Activated CD4-positive, alpha-beta T cell treated with anti-CD3 and anti-CD28 coated beads for 36 hours (primary cell): ENCODE data around the gene THBS3. TPM values are rescaled to one million over a fixed set of nuclear protein-coding genes. Genes with fewer than 3 reads are reported as not detected.
A peak's percentile ranks its signal among the peaks of the same experiment; 100 is the strongest.

Source experiments
- ATAC-seq: fragments of 200-7000 bp; cut with Tn5 transposase; one replicate; pipeline ENCODE4 v1.10.0; 2021; ENCODE audit warnings: mild to moderate bottlenecking, moderate library complexity
- CTCF ChIA-PET: fragments of 350-600 bp; sonication (Branson Sonifier 250); formaldehyde crosslinking; loops from one replicate; lab custom pipeline; 2021; ENCODE audit warnings: antibody characterized with exemption; lab: Charles Lee
- POLR2A ChIA-PET: fragments of 350-600 bp; sonication (Branson Sonifier 250); formaldehyde crosslinking; loops from one replicate; lab custom pipeline; 2021; ENCODE audit warnings: antibody characterized with exemption, inconsistent platforms; lab: Charles Lee
- DNase-seq: peaks from one replicate; pipeline ENCODE4 v3.0.0-alpha.2; 2020
- H3K27ac Mint-ChIP-seq: one replicate; pipeline ENCODE4 v1.8.0; 2021; ENCODE audit warnings: mixed read lengths
- H3K27me3 Mint-ChIP-seq: one replicate; pipeline ENCODE4 v1.8.0; 2021; ENCODE audit warnings: mixed read lengths
- H3K36me3 Mint-ChIP-seq: one replicate; pipeline ENCODE4 v1.8.0; 2021; ENCODE audit warnings: low read depth, mixed read lengths
- H3K4me1 Mint-ChIP-seq: one replicate; pipeline ENCODE4 v1.8.0; 2021; ENCODE audit warnings: mixed read lengths
- H3K4me3 Mint-ChIP-seq: one replicate; pipeline ENCODE4 v1.8.0; 2021; ENCODE audit warnings: mild to moderate bottlenecking, moderate library complexity, mixed read lengths
- H3K9me3 Mint-ChIP-seq: one replicate; pipeline ENCODE4 v1.8.0; 2021; ENCODE audit warnings: low read depth, mixed read lengths
- intact Hi-C, 2 experiments: fragments of 100-400 bp; cut with DNase I in 1 of 2; cut with micrococcal nuclease in 1 of 2; formaldehyde crosslinking; loops; one replicate each; pipeline versions ENCODE4 v1.14.2 to v1.15.1; 2022 to 2024; cut with DNase I, micrococcal nuclease
- total RNA-seq, 2 experiments: library from RNA; stranded (reverse); gene quantifications; one replicate each; pipeline ENCODE4 v1.2.3, GENCODE V29; 2021

Gene THBS3
- total RNA-seq = 10 to 100 TPM; 12.8 to 13.7 TPM

DNA sequence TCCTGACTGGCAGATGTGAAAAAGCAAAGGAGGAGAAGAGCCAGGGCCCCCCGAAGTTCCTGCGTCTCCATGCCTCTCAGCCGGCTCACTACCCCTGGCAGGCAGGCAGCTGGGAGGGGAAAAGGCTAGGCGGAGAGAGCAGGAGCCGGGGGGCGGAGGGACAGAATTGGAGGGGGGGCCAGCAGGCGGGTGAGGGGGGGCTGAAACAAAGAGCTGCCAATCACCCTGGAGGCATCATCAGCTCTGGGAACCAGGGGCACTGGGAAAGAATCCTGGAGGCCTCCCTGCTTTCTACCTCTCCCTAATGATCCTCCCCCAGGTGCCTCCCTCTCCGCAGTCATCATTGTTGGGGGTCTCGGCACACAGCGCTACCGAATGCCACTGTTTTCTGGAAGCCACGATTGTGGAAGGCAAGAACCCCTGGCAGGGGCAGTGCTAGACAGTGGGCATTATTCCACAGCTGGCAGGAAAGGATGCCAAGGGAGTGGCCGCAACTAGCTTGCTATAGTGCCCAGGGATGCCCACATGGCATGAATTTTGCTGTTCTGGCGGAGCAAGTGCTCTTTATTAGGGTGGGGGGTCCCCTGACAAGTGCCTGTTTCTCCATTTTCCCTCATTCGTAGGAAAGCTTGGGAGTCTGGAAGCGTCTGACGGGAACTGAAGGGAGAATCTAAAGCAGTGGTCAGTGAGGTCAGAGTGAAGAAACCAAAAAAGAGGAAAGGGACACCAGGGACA is at the start of gene THBS3:
Gene THBS3 (minus strand): TSS at position 92 of the 735 bp plus-strand sequence. CDS start 21 bp downstream, at position 71.
- Mint-ChIP-seq H3K36me3 (peaks cover 3% of the 10 kb centered on the region), H3K27me3 (no peaks in the 10 kb centered on the region), H3K27ac (peak within 1 kb of the TSS; percentile 86), H3K4me3 (peak within 1 kb of the TSS; percentile 89), H3K9me3 (no peaks in the 10 kb centered on the region), H3K4me1 (peaks cover 29% of the 10 kb centered on the region)
- POLR2A ChIA-PET = interaction anchor here (1.0 kb wide), 1 partner anchor 15 kb away, joined by 3 read pairs; no protein-coding TSS in a partner anchor
- DNase-seq = peak; percentile 21
- intact Hi-C loops = loop anchor here (1.0 to 5.0 kb wide), 9 partner anchors 13 to 385 kb away; partner anchors contain the start of genes FDPS (in 1 of the 2) and RUSC1 (in 1 of the 2)
- CTCF ChIA-PET = interaction anchor here (0.7 to 3.8 kb wide), 15 partner anchors 10 to 858 kb away, joined by 3 to 20 read pairs (median 4); partner anchors contain the start of genes FDPS and SLC50A1
- no peak for ATAC-seq

DNA sequence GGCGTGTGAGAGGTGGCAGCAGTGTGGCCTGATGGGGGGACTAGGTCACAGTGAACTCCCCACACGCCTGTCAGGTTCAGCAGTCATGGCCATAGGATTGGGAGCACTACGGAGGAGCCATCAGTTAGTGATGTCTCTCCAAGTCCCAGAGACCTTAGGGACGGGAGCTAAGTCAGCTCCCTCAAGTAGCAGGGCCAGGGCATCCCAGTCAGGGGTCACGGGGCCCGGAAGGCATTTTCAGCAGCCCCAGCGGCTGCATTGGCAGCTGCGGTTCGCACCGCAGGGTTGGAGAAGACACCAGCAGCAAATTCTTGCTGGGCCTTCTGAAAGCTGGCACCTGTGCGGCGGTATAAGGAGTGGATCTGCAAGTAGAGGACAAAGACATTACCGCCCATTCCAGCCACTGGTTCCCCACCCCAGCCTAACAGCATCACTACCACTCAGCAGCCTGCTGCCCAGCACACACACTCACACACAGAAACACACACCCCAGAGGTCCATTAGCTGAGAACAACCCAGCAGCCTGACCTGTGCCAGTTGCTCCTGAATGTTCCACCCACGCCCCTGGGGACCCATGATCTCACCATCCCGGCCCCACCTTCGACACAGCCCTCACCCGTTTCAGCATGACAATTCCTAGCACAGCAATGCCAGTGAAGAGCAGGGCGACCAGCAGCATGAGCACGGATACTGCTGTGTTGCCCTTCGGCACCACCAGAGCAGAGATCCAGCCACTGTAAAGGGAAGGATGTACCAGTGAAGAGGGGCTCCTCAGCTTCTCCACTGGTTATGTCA is 48.6 kb upstream of the THBS3 start:
- Mint-ChIP-seq H3K9me3 (no peaks in the 10 kb centered on the region), H3K36me3 (peaks cover 33% of the 10 kb centered on the region), H3K27ac (peak overlapping the region; percentile 76), H3K4me1 (peaks cover 34% of the 10 kb centered on the region), H3K4me3 (peak overlapping the region; percentile 73), H3K27me3 (no peaks in the 10 kb centered on the region)
- no peak for ATAC-seq
- CTCF ChIA-PET = interaction anchor here (0.7 to 1.1 kb wide), 2 partner anchors 31 to 331 kb away, joined by 3 read pairs; no protein-coding TSS in a partner anchor
- intact Hi-C loops = no loop called here
- no peak for DNase-seq
- POLR2A ChIA-PET = interaction anchor here (1.3 kb wide), 2 partner anchors 16 to 17 kb away, joined by 3 read pairs; partner anchors contain the start of gene CLK2

DNA sequence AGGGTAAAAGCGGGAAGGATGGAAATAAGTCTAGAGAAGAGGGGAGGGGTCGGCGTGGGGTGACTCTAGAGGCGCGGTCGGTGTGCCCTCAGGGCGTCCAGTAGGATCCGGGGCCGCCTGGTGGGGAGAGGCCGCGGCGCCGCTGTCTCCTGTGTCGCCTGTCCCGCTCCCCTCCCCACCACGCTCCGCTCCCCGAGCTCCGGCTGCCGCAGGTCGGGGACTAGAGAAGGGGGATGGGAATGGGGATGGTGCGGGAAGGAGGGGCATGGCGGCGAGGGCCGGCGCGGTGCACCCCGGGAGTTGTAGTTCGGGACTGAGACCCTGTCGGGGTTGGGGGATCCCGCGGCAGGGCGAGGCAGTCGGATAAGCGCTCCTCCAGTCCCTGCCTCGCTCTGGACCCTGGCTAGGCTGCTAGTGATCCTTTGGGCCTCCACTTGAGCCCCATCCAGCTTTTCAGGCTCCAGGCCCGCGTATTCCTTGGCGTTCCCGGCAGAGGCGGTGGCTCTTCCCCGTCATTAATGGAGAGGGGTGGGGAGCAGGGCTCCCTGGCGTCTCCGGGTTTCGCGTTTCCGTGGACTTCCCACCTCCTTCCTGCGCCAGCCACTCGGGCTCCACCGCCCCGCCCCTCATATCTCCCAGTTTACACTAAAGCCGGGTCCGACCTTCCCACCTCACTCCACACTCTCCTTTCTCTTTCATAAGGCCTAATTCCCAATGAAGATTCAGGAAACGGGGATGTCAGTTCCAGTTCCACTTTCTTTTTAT is 47.7 kb upstream of the THBS3 start, which contains the start of gene ENTREP3:
Gene ENTREP3 (minus strand): TSS at position 241 of the 765 bp plus-strand sequence. CDS start 606 bp downstream, outside the sequence.
- DNase-seq (peak; percentile 90), ATAC-seq (peak; percentile 82)
- Mint-ChIP-seq H3K36me3 (peaks cover 30% of the 10 kb centered on the region), H3K27me3 (no peaks in the 10 kb centered on the region), H3K4me3 (peak within 1 kb of the TSS; percentile 73), H3K9me3 (no peaks in the 10 kb centered on the region), H3K27ac (peak within 1 kb of the TSS; percentile 76), H3K4me1 (peaks cover 31% of the 10 kb centered on the region)
- ChIA-PET CTCF (interaction anchor here (0.9 to 1.1 kb wide), 3 partner anchors 30 to 210 kb away, joined by 3 to 4 read pairs (median 3); no protein-coding TSS in a partner anchor), POLR2A (interaction anchor here (0.6 to 1.3 kb wide), 4 partner anchors 15 to 100 kb away, joined by 3 read pairs; partner anchors contain the start of gene CLK2)
- intact Hi-C loops = loop anchor here in 1 of 2 experiments (1.0 kb wide), 4 partner anchors 18 to 69 kb away; partner anchors contain the start of genes CLK2, FDPS and HCN3

DNA sequence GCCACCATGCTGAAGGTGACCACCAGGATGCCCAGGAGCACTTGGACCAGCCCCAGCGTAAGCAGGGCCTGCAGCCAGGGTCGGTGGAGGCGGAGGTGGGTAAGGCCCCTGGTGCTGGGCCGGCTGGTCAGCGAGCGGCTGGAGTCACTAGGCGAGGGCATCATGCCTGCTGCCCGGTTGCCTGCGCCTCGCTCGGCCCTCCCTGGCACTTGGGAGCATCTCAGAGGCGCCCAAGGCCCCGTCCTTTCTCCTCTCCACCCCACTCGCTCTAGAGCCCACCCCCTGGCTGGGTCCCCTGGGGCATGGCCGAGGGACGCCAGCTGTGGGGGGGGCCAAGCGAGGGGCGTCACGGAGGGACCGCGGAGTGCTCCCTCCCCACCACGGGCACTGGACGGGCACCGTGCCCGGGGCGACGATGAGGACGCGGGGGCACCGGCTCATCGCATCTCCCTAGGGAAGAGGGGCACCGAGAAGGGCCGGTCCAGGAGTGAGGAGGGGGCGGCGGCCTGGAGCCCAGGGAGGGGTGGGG is 47.1 kb upstream of the THBS3 start:
- Mint-ChIP-seq H3K4me1 (peaks cover 26% of the 10 kb centered on the region), H3K36me3 (peaks cover 24% of the 10 kb centered on the region), H3K27ac (peak overlapping the region; percentile 64), H3K4me3 (peak overlapping the region; percentile 73), H3K27me3 (no peaks in the 10 kb centered on the region), H3K9me3 (no peaks in the 10 kb centered on the region)
- intact Hi-C loops = loop anchor here in 1 of 2 experiments (1.0 kb wide), 4 partner anchors 19 to 70 kb away; partner anchors contain the start of genes CLK2, FDPS and HCN3
- ChIA-PET CTCF (interaction anchor here (0.9 to 1.1 kb wide), 3 partner anchors 29 to 210 kb away, joined by 3 to 4 read pairs (median 3); no protein-coding TSS in a partner anchor), POLR2A (interaction anchor here (0.6 to 1.3 kb wide), 2 partner anchors 15 to 100 kb away, joined by 3 read pairs; no protein-coding TSS in a partner anchor)
- ATAC-seq (no peak), DNase-seq (no peak)

DNA sequence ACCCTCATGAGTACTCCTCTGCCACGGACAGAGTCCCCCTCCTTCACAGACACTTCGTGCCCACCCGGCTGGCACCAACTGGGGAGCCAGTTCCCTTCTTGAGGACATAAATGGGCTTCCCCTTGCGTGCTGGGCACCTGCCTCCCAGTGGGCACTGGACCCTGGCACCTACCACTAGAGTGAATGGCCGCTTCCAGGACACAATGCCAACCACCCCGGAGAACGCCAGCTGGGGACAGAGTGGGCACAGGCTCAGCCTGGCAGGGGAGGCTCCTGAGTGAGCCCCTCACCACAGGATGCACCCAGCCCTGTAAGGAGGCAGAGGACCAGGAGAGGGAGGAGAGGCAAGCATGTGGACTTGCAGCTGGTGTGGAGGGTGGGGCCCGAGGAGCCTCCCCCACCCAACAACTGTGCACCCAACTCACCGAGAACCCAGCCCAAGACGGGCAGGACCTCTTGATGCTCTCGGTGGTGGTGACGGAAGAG is 46.6 kb upstream of the THBS3 start:
- H3K27ac Mint-ChIP-seq = peak overlapping the region; percentile 64
- H3K27me3 Mint-ChIP-seq = no peaks in the 10 kb centered on the region
- peak overlapping the region; percentile 73 for H3K4me3 Mint-ChIP-seq
- peaks cover 22% of the 10 kb centered on the region for H3K36me3 Mint-ChIP-seq
- intact Hi-C loops = no loop called here
- peaks cover 26% of the 10 kb centered on the region for H3K4me1 Mint-ChIP-seq
- ChIA-PET POLR2A (no interaction called here), CTCF (no interaction called here)
- ATAC-seq = no peak
- no peaks in the 10 kb centered on the region for H3K9me3 Mint-ChIP-seq
- no peak for DNase-seq

DNA sequence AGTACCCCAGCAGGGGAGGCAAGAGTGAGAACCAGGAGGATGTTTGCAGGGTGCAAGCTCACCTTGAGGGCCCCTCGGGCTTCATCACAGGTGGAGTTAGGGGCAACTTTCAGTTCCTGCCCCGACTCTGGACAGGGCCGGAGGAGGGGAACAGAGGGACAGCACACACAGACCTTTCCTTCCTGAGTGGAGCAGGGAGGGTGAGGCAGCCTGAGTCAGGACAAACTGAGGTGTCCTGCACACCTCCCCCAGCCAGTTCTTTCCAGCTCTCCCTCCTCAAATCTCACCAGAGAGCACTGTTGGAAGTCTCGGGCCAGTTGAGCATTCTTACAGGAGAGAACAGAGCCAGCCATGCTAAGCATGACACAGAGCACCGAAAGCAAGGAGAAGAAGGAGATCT is 46.1 kb upstream of the THBS3 start:
- no peaks in the 10 kb centered on the region for H3K27me3 Mint-ChIP-seq
- intact Hi-C loops = no loop called here

DNA sequence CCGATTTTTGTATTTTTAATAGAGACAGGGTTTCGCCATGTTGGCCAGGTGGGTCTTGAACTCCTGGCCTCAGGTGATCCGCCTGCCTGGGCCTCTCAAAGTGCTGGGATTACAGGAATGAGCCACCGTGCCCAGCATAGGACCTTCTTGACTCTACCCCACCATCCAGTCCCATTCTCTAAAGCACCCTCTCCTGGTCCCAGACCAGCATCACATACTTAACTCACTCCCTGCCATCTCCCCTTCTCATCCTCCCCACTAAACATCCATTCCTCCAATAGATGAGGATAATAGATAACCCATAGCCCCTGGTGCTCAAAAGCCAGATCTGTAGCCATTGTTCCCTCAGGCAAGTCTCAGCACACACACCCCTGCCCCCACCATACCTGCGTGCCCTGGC is 45.5 kb upstream of the THBS3 start:
- peaks cover 17% of the 10 kb centered on the region for H3K36me3 Mint-ChIP-seq
- intact Hi-C loops = no loop called here
- CTCF ChIA-PET = interaction anchor here (1.6 kb wide), 1 partner anchor 65 kb away, joined by 3 read pairs; no protein-coding TSS in a partner anchor
- H3K27ac Mint-ChIP-seq = peak overlapping the region; percentile 7
- no peaks in the 10 kb centered on the region for H3K9me3 Mint-ChIP-seq
- DNase-seq = no peak
- H3K4me1 Mint-ChIP-seq = peaks cover 26% of the 10 kb centered on the region
- H3K4me3 Mint-ChIP-seq = peak overlapping the region; percentile 73
- no peak for ATAC-seq
- no peaks in the 10 kb centered on the region for H3K27me3 Mint-ChIP-seq
- POLR2A ChIA-PET = no interaction called here

More for the DNA sequence above, 46.1 kb upstream of the THBS3 start:
- ATAC-seq = no peak
- Mint-ChIP-seq H3K36me3 (peaks cover 22% of the 10 kb centered on the region), H3K9me3 (no peaks in the 10 kb centered on the region), H3K4me3 (peak overlapping the region; percentile 73), H3K27ac (no peak overlapping the region), H3K4me1 (peaks cover 26% of the 10 kb centered on the region)
- ChIA-PET POLR2A (no interaction called here), CTCF (interaction anchor here (1.6 kb wide), 1 partner anchor 64 kb away, joined by 3 read pairs; no protein-coding TSS in a partner anchor)
- no peak for DNase-seq

DNA sequence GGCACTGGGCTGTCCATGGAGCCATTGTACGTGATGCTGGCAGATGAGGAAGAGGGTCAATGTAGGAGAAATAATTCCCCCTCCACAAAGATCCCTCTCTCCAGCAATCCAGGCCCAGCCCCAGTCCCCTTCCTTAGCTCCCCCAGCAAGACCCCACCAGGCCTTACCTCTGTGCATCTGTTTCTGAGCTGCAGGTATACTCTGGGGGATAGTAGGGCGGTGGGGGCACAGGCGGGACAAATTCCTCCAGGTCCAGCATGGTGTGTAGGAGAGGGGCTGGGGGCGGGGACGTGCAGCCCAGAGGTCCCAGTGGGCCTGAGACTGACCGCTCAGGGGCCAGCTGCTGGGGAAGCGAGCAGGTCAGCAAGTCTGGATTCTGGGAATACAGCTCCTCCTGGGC is 43.9 kb upstream of the THBS3 start:
- ATAC-seq = no peak

DNA sequence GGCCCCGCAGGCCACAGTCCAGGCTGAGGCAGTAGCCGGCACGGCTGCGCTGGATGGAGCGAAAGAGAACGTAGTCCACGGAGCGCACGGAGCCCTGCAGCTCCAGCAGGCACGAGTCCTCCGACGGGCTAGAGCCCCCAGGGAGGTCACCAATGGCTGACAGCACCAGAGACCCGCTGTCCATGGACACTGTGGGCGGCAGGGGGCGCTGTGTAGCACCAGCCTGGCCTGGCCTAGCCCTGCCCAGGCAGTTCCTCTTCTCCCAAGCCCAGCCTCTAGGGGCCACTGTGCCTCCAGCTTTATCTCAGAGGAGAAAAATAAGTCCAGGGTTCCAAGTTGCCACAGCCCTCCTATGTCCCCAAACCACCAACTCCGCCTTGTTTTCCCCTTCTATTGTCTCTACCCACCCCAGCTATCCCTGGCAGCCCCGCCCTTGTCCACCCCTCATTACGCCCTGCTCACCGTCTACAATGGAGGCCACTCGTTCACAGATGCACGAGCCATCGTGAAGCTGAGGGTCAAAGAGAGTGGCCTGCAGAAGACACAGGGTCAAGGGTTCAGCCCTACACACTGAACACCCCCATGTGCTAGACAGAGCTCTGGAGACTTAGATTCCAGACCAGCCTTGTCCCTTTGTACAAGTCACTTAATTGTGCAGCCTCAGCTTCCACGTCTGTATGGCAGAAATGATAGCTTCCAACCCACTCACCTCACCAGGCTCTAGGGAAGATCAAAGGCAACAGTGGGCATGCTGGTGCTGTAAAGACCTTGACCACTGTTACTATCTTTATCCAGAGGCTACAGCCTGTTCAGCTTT is 43.1 kb upstream of the THBS3 start:
- Mint-ChIP-seq H3K4me3 (peak overlapping the region; percentile 38), H3K27ac (peak overlapping the region; percentile 31), H3K36me3 (peaks cover 4% of the 10 kb centered on the region), H3K27me3 (no peaks in the 10 kb centered on the region), H3K4me1 (peaks cover 25% of the 10 kb centered on the region), H3K9me3 (no peaks in the 10 kb centered on the region)
- intact Hi-C loops = loop anchor here (1.0 kb wide), 5 partner anchors 26 to 341 kb away; partner anchors contain the start of genes FDPS (in 1 of the 2) and HCN3 (in 1 of the 2)
- CTCF ChIA-PET = interaction anchor here (0.6 to 3.5 kb wide), 54 partner anchors 9 to 687 kb away, joined by 3 to 79 read pairs (median 4); partner anchors contain the start of genes CLK2, FDPS, KRTCAP2 and MTX1
- POLR2A ChIA-PET = interaction anchor here (0.6 to 2.6 kb wide), 6 partner anchors 9 to 1036 kb away, joined by 3 to 7 read pairs (median 4); partner anchors contain the start of gene CLK2
- DNase-seq (peak; percentile 99), ATAC-seq (peak; percentile 96)

More for the DNA sequence above, 43.9 kb upstream of the THBS3 start:
- DNase-seq = no peak
- ChIA-PET CTCF (interaction anchor here (0.5 to 3.5 kb wide), 40 partner anchors 8 to 686 kb away, joined by 3 to 79 read pairs (median 5); partner anchors contain the start of genes CLK2, FDPS, KRTCAP2 and MTX1), POLR2A (interaction anchor here (0.9 to 2.6 kb wide), 4 partner anchors 8 to 314 kb away, joined by 3 to 7 read pairs (median 4); partner anchors contain the start of gene CLK2)
- H3K9me3 Mint-ChIP-seq = no peaks in the 10 kb centered on the region
- peaks cover 26% of the 10 kb centered on the region for H3K4me1 Mint-ChIP-seq
- H3K36me3 Mint-ChIP-seq = peaks cover 6% of the 10 kb centered on the region
- intact Hi-C loops = no loop called here
- H3K27ac Mint-ChIP-seq = no peak overlapping the region
- H3K4me3 Mint-ChIP-seq = no peak overlapping the region
- no peaks in the 10 kb centered on the region for H3K27me3 Mint-ChIP-seq
